ENCODE measurements around the gene SLC8A1.
A peak's percentile ranks its signal among the peaks of the same experiment; 100 is the strongest.

SLC8A1 gene

GRCh38 chr2:40274270-40274669 lies 177.6 kb downstream of the SLC8A1 start:
- no peak for DNase-seq

DNA sequence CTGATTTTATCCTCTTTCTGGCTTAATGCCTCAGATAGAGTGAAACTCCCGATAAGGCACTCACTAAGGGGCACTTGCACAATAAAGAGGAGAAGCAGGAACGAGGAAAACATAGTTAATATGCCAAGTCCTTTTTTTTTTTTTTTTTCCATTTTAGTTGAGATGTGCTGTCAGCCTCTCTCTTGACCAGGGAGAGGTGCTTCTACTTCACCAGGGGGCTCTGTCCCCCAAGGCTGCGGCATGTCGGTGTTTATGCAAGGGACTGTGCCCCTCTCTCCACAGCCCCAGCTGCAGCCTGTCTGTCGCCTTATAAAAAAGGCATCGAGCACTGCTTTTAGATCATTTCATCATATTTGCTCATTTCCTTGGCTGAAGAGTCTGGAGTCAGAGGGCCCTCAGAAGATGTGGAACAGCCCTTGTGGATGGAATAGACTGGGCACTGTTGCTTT lies 178.1 kb downstream of the SLC8A1 start:
- no peak for DNase-seq

DNA sequence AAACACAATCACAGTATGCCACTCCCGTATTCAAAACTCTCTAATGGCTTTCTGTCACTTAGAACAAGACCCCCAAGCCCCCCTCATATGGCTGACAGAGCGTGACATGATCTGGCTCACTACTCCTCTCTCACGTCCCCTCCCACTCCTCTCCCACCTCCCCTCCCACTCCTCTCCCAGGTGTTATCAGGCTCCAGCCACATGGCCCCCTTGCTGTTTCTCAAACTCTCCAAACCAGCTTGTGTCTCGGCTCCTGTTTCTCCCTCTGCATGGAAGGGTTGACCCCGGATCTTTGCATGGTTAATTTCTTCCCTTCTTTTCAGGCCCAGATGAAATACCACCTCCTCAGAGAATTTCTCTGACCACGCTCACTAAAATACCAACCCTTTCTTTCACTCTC lies 180.8 kb downstream of the SLC8A1 start:
- no peak for DNase-seq

- no peak for DNase-seq
These were observed 181.5 kb downstream of the SLC8A1 start for GRCh38 chr2:40270372-40270771.

- DNase-seq: no peak
These were observed 183.3 kb downstream of the SLC8A1 start for GRCh38 chr2:40268566-40268965.

DNA sequence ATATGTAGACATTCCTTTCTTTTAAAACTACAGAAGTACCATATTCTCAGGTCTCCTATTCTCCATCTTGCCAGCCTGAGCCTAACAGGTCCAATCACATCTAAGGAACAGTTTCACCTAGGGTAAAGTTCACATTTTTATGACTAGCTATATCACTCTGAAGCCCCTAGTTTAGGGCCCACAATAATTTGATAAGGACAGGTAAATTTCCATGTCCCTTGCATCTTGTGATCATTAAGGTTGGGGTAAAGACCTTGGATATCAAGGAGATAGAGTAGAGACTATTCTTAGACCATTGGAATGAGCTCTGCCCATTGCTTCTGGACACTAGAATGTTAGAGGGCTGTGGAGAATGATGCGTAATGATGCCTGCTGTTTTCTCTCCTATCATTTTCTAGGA lies 185.7 kb downstream of the SLC8A1 start:
- DNase-seq: no peak

DNA sequence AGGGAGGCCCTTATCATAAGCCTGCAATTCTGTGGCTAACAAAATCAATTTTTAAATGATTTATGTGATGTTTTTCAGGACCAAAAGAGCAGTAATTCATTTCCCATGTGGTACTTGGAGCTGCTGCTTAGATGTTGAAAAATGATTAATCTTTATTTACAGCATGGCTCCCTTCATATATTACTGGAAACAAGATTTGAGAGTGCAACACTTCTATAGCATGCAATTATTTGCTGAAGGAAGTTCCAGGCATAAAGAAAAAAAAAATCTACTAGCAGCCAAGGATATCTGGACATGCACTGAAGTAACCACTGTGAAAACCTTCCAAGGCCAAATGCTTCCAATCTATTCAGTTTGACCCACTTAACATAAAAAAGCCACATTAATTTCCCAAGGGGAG lies 186.3 kb downstream of the SLC8A1 start:
- no peak for DNase-seq

DNA sequence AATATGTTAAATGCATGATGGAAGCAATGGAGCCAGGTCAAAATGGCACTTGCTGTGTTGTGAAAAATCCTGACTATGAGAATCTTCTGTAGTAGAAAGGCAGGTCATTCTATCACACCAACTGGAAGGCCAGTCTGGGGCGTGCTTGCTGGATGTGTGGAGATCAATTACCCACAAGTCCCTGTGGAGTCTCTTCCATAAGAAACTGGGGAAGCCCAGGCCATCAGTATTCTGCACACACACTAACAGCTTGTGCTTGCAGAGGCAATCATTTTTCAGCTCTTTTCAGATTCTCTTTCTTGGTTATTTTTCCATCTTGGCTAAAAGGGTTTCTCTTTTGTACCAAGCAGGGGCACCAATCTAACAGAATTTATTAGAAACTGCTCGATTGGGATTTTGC lies 190.8 kb downstream of the SLC8A1 start:
- no peak for DNase-seq

- no peak for DNase-seq
These were observed 191.5 kb downstream of the SLC8A1 start for GRCh38 chr2:40260437-40260836.

- no peak for DNase-seq
These were observed 192.0 kb downstream of the SLC8A1 start for GRCh38 chr2:40259900-40260299.

GRCh38 chr2:40258135-40258457 lies 193.8 kb downstream of the SLC8A1 start:
- DNase-seq: peak in 1 of 56 donors; percentile 21

DNA sequence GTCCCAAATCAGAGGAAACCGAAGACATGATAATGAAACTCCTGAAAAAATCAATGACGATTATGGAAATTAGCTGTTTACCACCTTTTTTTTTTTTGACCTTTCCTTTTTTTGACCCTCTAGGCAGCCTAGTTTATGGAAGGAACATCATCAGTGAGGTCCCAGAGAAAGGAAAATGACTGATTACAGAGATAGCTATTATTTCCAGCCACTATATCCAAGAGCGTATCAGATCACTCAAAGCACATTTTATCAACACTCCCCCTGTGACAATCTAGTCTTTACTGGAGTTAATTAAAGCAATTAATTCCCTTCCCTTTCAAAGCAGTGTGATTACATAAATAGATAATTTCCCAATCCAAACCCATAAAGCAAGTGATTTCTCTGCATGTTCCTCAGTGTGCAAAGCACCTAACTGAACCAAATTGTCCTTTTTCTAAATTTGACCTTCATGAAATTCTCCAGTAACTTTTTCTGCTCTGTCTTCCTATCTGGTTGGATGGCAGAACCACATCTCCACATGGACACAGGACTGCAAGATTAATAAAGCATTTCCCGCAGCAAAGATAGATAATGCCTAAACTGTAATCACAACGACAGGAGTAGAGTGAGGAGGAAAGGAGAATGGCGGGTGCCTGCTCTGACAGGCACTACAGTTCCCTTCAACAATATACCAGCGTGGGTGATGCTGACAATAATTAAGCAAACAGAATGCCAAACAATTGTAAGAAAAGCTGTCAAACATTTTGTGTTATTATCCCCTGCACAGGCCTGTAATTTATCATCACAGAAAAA lies 194.4 kb downstream of the SLC8A1 start:
- peak in 1 of 56 donors; percentile 9 for DNase-seq

- DNase-seq: no peak
These were observed 195.2 kb downstream of the SLC8A1 start for GRCh38 chr2:40256649-40257048.

- DNase-seq: no peak
These were observed 195.9 kb downstream of the SLC8A1 start for GRCh38 chr2:40256008-40256407.

DNA sequence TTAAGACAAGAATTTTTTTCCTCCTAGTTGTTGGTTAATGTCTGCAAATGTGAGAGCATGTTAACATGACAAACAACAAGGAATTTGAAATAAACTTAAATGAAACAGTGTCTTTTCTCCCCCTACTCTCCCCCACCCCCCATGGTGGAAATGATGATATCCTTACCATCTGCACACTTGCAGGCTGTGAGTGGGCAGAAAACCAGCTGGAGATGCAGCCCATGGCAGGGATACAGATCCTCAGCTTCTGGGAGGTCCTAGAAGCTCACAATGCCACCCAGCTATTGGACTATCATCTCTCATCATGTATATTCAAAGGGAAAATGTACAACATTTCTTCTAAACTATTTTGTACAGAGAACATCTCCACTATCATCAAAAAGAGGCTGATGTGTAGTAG lies 196.8 kb downstream of the SLC8A1 start:
- no peak for DNase-seq

DNA sequence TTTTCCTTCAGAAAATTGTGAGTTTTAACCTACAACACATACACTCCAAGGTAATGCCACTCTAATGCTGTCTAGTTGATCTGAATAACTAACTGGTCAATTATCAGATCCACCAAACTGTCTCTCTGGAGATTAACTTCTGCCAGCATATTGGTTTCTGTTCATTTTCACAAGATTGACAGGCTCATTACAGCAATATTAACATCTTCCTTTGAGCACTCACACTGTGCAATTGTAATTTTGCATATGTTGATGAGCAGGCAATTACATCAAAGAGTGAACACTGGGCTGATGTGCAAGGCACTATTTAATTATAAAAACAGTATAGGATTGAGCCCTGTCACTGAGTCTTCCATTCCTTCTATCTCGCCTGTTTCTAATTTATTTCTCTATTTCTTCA lies 197.3 kb downstream of the SLC8A1 start:
- no peak for DNase-seq

DNA sequence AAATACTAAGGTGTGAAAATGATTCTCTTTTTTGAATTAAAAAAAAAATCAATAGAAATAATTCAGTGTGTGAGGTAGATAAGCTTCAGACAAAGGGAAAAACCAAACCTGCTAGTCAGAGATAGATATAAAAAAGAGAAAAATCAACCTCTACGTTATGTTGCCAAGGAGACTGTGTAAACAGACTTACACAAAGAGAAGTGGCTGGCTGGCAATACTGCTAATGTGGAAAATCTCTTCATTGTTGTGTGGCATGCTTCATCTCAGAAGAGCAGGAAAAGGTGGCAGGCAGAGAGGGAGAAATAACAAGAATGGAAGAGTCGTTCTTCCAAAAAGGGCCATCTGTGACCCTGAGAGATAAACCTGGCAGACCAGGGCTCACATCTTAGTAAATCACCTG lies 200.8 kb downstream of the SLC8A1 start:
- no peak for DNase-seq

- DNase-seq: no peak
These were observed 202.3 kb downstream of the SLC8A1 start for GRCh38 chr2:40249577-40249976.

GRCh38 chr2:40248294-40248693 lies 203.6 kb downstream of the SLC8A1 start:
- DNase-seq: no peak

- DNase-seq: peak in 15 of 56 donors; percentile 2 to 54 (median 19)
These were observed 207.2 kb downstream of the SLC8A1 start for GRCh38 chr2:40244675-40245074.

- DNase-seq: no peak
These were observed 207.6 kb downstream of the SLC8A1 start for GRCh38 chr2:40244251-40244650.

DNA sequence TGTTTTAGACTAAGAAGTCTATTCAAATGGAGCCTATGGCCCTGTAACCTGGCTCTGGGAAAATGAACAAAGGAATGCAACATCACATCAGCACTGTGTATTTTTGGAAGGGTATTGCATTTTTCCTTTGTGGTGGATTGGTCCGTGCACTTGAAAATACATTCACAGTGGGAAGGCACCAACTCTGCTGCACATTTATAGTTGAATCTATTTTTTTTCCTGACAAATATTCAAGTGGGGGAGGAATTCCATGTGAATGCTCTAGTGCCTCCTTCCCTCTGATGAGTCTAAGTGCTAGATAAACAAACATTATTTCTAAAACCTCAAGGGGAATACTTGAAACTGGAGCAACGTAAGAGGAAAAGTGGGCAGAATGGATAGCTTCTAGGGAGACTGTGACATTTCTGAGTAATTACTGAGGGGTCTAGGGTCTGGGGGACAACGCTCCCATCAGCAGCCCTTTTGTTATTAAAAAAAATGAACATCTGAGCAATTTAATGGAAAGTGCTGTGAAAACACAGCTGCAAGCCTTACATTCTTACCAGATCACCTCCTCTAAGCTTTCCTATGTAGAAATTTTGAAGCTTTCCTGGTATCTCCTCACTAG lies 208.2 kb downstream of the SLC8A1 start:
- DNase-seq: no peak

- no peak for DNase-seq
These were observed 209.6 kb downstream of the SLC8A1 start for GRCh38 chr2:40242315-40242714.

Measured in nucleus accumbens (tissue), 56 donors.